GM12865 (cell line): ENCODE results near the gene EDNRA.
A peak's percentile ranks its signal among the peaks of the same experiment; 100 is the strongest.

ENCODE experiments used
- DNase-seq: peaks from one replicate; pipeline ENCODE4 v3.0.0; 2010; ENCODE audit warnings: low read depth
- H3K4me3 ChIP-seq: 2 replicates; pipeline ENCODE4 v1.5.1; 2011; ENCODE audit warnings: mild to moderate bottlenecking, low read depth, low read length, control low read depth
- CTCF ChIP-seq: IDR thresholded peaks from 2 replicates; pipeline ENCODE4 v1.5.1; 2011; ENCODE audit warnings: low read length, control low read depth, low read depth, inconsistent platforms; ENCODE audit not compliant: insufficient read depth; ENCODE audit errors: missing control alignments

Gene EDNRA

GRCh38 chr4:147532896-147533295, 52.0 kb downstream of the EDNRA start:
- no peak for DNase-seq
- TF ChIP-seq CTCF: no peak

GRCh38 chr4:147533331-147533730, 52.4 kb downstream of the EDNRA start:
- TF ChIP-seq CTCF: no peak
- no peak for DNase-seq
- no peak overlapping the region for H3K4me3 ChIP-seq

More at GRCh38 chr4:147532896-147533295, 52.0 kb downstream of the EDNRA start:
- H3K4me3 ChIP-seq: no peak overlapping the region

- DNase-seq: no peak
- H3K4me3 ChIP-seq: no peak overlapping the region
- no peak for TF ChIP-seq CTCF
Observed at GRCh38 chr4:147535124-147535523, 54.2 kb downstream of the EDNRA start.

GRCh38 chr4:147538711-147539110, 57.8 kb downstream of the EDNRA start:
- H3K4me3 ChIP-seq: no peak overlapping the region
- no peak for DNase-seq
- no peak for TF ChIP-seq CTCF

GRCh38 chr4:147539959-147540358, 59.1 kb downstream of the EDNRA start:
- no peak for TF ChIP-seq CTCF
- H3K4me3 ChIP-seq: no peak overlapping the region
- peak; percentile 20 for DNase-seq

- no peak for DNase-seq
- no peak for TF ChIP-seq CTCF
- no peak overlapping the region for H3K4me3 ChIP-seq
Observed at GRCh38 chr4:147542229-147542990, 61.5 kb downstream of the EDNRA start.

- TF ChIP-seq CTCF: no peak
- H3K4me3 ChIP-seq: no peak overlapping the region
- DNase-seq: no peak
Observed at GRCh38 chr4:147543034-147543433, 62.1 kb downstream of the EDNRA start.
